COLO668 (cell line): ENCODE data around the gene COL25A1.

Source experiments
- DNase-seq: peaks from one replicate; lab custom pipeline; 2025; ENCODE audit not compliant: unreplicated experiment; lab: John Stamatoyannopoulos, UW

COL25A1 gene

GRCh38 chr4:109294006-109294405 lies 8.5 kb downstream of the COL25A1 start:
- DNase-seq = no peak

- DNase-seq = no peak
Measured at GRCh38 chr4:109291707-109292238, 10.7 kb downstream of the COL25A1 start.

- DNase-seq = no peak
Measured at GRCh38 chr4:109290918-109291317, 11.5 kb downstream of the COL25A1 start.

- DNase-seq = no peak
Measured at GRCh38 chr4:109278594-109279031, 23.8 kb downstream of the COL25A1 start.

DNA sequence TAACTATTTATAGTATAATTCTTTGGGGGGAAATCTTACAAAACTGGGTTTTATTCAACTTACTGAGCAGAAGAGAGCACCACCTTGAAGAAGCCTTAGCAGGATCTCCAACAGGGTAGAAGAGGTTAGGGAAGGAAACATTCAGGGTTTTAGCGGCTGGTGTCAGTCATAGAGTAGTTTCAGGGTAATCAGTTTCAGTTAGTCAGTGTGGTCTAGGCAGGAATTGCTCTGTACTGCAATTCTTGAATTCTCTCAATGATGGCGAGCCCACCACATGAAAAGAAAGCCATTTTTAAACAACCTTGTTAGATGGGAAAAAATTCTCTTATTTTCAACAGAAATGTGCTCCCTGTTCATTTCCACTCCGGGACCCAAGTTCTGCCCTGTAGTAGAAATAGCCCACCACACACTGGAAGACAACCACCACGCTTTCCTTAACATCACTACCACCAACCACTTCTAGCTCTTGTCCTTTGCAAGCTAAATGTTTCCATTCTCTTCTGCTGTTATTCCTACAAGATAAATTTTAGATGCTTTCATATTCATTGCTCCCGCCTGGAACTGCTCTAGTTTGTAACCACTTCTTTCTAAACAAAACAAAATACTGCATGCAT lies 25.9 kb downstream of the COL25A1 start:
- DNase-seq = no peak

GRCh38 chr4:109275066-109275745 lies 27.3 kb downstream of the COL25A1 start:
- DNase-seq = no peak

- DNase-seq = no peak
Measured at GRCh38 chr4:109266891-109267290, 35.6 kb downstream of the COL25A1 start.

- DNase-seq = no peak
Measured at GRCh38 chr4:109266236-109266635, 36.2 kb downstream of the COL25A1 start.

- no peak for DNase-seq
Measured at GRCh38 chr4:109263721-109264120, 38.7 kb downstream of the COL25A1 start.

DNA sequence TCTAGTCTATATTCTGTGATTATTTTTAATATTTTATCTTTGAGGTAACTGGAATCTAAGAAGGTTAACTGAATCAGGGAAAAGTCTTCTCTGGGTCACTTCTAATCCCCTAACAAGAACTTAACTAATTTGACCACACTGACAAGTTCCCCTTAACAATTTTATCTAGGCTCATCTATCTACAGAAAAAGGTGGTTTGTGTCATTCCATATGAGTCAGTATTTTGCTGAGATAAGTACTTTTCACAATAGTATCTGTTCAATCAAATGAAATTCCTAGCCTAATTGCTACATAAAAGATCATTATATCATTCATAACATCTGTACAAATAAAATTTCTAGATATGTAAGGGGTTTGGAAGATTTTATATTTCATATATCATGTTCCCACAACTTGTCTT lies 45.6 kb downstream of the COL25A1 start:
- no peak for DNase-seq

- DNase-seq = no peak
Measured at GRCh38 chr4:109254845-109255244, 47.6 kb downstream of the COL25A1 start.

DNA sequence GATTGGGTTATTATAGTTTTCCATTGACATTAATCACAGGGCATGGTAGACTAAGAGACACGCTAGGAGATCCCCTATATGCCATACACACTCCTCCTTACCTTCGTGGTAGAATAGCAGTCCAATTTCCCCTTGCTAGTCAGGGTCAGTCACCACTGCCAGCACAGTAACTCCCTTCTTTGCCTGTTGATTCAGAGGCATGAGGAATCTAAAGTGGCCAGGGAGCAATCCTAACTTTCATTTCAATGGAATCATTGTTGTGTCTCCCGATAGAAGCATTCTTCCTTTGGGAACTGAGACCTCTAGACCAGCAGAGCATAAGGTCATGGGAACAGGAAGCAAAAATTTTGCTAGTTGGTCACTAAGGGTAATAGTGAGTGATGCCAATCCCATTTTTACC lies 51.1 kb downstream of the COL25A1 start:
- no peak for DNase-seq

GRCh38 chr4:109248322-109248900 lies 54.0 kb downstream of the COL25A1 start:
- DNase-seq = no peak

DNA sequence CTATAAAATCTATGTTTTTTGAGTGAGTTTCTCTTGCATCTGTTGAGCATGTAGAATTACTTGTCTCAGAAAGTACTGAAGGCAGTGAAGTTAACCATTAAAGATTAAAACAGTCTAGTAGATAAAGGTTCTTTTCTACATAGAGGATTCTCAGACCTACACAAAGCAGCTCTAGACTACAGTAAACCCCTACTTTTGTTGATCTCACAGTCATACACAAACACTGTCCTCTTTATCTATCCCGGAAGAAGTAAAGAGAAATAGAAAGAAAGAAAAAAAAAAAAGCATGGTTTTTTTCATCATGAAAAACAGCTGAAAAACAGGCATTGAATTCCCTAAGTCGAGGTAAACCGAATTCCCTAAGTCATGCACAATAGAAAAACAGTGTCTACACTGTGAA lies 58.6 kb downstream of the COL25A1 start:
- no peak for DNase-seq

- DNase-seq = no peak
Measured at GRCh38 chr4:109238746-109239145, 63.7 kb downstream of the COL25A1 start.

DNA sequence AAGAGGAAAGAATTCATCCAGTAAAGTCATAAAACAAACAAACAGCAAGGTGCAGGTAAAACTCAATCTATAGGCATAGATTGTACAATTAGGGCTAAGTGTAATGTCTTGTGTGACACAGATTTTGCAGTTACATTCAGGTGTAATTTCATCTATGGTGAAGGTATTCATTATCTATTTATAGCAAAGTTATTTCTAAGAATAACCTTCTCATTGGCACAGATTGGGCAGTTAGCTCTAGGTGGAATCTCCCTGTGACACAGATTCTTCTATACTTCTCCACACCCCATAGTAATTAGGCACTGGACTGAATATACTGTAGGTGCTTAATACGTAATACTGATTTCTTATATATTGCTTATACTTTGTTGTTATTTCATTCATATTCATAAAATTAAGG lies 66.8 kb downstream of the COL25A1 start:
- DNase-seq = no peak

DNA sequence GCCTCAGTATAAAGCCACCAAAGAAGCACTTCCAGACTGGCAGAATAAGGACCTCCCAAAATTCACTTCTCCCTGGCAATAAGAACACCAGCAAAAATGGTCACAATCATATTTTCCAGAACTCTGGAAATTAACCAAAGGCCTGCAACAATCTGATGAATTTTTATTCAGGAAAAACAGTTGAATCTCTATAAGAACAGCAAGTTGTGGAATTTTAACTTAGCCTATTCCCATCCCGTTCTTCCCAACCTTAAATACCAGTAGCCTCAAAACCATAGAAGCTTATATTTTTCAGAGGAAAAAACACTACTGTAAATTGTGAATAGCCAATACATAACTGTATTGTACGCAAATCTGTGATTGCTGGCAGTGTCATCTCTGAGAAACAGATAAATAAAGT lies 67.9 kb downstream of the COL25A1 start:
- no peak for DNase-seq

GRCh38 chr4:109233570-109233969 lies 68.9 kb downstream of the COL25A1 start:
- DNase-seq = no peak

- DNase-seq = no peak
Measured at GRCh38 chr4:109232681-109233080, 69.8 kb downstream of the COL25A1 start.

DNA sequence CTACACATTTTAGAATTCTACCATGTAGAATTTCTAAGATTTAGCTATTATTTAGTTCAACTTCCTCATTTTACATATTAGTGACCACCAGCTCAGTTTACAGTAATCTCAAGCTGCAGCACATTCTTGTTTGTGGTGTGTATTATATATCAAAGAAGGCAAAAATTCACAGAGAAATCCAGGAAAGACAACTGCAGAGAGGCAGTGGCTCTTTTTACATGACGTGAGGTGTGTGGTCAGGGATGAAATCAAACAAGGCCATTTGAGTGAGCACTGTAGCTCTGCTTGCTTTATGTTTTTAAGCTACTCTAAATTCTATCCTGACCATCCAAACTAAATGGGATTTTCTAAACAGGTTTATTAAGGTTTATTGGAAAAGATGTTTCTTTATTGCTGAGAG lies 71.1 kb downstream of the COL25A1 start:
- DNase-seq = no peak

DNA sequence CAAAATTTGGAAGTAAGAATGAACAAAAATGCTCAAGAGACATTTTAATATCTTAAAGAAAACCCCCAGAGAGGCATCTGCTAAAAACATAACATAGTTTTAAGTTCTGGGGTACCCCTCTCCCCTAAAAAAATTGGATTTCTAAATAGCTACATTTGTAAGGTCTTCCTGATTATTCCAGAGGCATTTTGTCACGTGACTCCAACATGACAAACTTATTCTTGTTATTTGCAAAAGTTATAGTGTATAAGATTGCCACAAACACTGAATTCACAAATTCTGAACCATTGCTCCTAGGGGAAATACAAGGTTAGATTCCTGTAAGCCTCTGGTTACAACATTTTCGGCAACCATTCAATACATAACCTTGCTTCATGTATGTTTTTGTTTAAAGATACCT lies 73.4 kb downstream of the COL25A1 start:
- no peak for DNase-seq

DNA sequence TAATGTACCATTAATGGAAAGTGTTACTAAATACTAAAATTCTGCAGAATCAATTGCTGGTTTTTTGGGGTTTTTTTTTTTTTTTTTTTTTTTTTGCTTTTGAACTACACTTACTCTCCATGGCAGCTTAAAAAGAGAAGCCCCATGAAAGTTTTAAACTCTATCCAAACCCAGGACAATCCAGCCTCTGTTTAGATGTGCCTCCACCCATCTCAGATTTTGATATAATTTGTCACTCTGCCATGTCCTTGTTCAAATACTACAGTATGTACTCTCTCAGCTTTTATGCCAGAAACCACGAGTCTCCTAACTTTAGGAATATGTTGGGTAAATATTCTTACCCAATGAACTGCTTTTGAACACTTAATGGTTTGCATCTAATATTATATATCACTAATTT lies 84.2 kb downstream of the COL25A1 start:
- DNase-seq = no peak
